GM18511 (cell line): ENCODE results near the gene MCTS1.
A peak's percentile ranks its signal among the peaks of the same experiment; 100 is the strongest.
"Not testable (repeated sequence)": the region's sequence is repeated elsewhere in the genome, so short reads cannot be mapped to it uniquely, and the experiment has no call there.

Experiments used
- ATAC-seq: cut with Tn5 transposase; IDR thresholded peaks from one replicate; pipeline ENCODE4 v1.9.1; 2021; ENCODE audit warnings: mild to moderate bottlenecking, moderate library complexity; ENCODE audit not compliant: unreplicated experiment

MCTS1 gene

GRCh38 chrX:120625371-120625770, 21.5 kb downstream of the MCTS1 start:
- no peak for ATAC-seq

- ATAC-seq: peak; percentile 96
These were observed 26.0 kb downstream of the MCTS1 start, which contains the start of gene C1GALT1C1 for GRCh38 chrX:120629667-120630537. TSS of gene C1GALT1C1 (minus strand) at chrX:120630054. CDS start at chrX:120627166, 2,888 bp downstream.

- no peak for ATAC-seq
These were observed 34.7 kb downstream of the MCTS1 start for GRCh38 chrX:120638619-120639018.

GRCh38 chrX:120642871-120643270, 39.0 kb downstream of the MCTS1 start:
- no peak for ATAC-seq

- no peak for ATAC-seq
These were observed 43.2 kb downstream of the MCTS1 start for GRCh38 chrX:120647127-120647526.

- not testable (repeated sequence) for ATAC-seq
These were observed 48.4 kb downstream of the MCTS1 start for GRCh38 chrX:120652256-120652655.

GRCh38 chrX:120653000-120653399, 49.1 kb downstream of the MCTS1 start:
- no peak for ATAC-seq

- ATAC-seq: no peak
These were observed 56.7 kb downstream of the MCTS1 start for GRCh38 chrX:120660637-120661036.
